Liver (tissue), 9 donors: ENCODE data around the gene TTC34. TPM values are rescaled to one million over a fixed set of nuclear protein-coding genes. Genes with fewer than 3 reads are reported as not detected.

Source experiments
- DNase-seq: peaks from one replicate; pipeline ENCODE4 v3.0.0-alpha.2; 2017; ENCODE audit warnings: low spot score
- H3K27ac ChIP-seq, 2 donors: one replicate each; pipeline ENCODE4 v1.7.0; 2013; ENCODE audit warnings: inconsistent platforms in 2 of 2, low read length in 2 of 2, control low read depth in 1 of 2, low read depth in 1 of 2, mild to moderate bottlenecking in 1 of 2
- H3K27me3 ChIP-seq, 4 donors: one replicate each; pipeline versions ENCODE4 v1.6.1 to v1.7.0; 2013; ENCODE audit warnings: low read length in 3 of 4, inconsistent platforms in 1 of 4, mild to moderate bottlenecking in 1 of 4, moderate library complexity in 1 of 4; ENCODE audit not compliant: control insufficient read depth in 4 of 4, insufficient read depth in 4 of 4
- H3K36me3 ChIP-seq, 4 donors: one replicate each; pipeline versions ENCODE4 v1.6.1 to v1.7.0; 2013; ENCODE audit warnings: low read length in 3 of 4, mild to moderate bottlenecking in 3 of 4, low read depth in 1 of 4, moderate library complexity in 1 of 4; ENCODE audit not compliant: control insufficient read depth in 4 of 4, insufficient read depth in 3 of 4
- H3K4me1 ChIP-seq, 4 donors: one replicate each; pipeline versions ENCODE4 v1.6.1 to v1.7.0; 2013; ENCODE audit warnings: low read length in 3 of 4, mild to moderate bottlenecking in 3 of 4, moderate library complexity in 1 of 4; ENCODE audit not compliant: control insufficient read depth in 4 of 4, insufficient read depth in 4 of 4
- H3K4me3 ChIP-seq, 3 donors: one replicate each; pipeline versions ENCODE4 v1.6.1 to v1.7.0; 2013; ENCODE audit warnings: low read length in 3 of 3, control low read depth in 1 of 3, low read depth in 1 of 3, mild to moderate bottlenecking in 1 of 3
- H3K9ac ChIP-seq, 2 donors: one replicate each; pipeline ENCODE4 v1.7.0; 2013; ENCODE audit warnings: low read length in 2 of 2, mild to moderate bottlenecking in 2 of 2, moderate library complexity in 2 of 2, control low read depth in 1 of 2, low read depth in 1 of 2
- H3K9me3 ChIP-seq, 4 donors: one replicate each; pipeline versions ENCODE4 v1.6.1 to v1.7.0; 2013; ENCODE audit warnings: low read length in 3 of 4; ENCODE audit not compliant: control insufficient read depth in 4 of 4
- ATF3 ChIP-seq: IDR thresholded peaks from 2 replicates; pipeline ENCODE4 v1.6.1; 2016; ENCODE audit warnings: antibody characterized with exemption
- EGR1 ChIP-seq, 2 donors: IDR thresholded peaks; 2 replicates each; pipeline ENCODE4 v1.6.1; 2016 to 2018; ENCODE audit warnings: antibody characterized with exemption in 2 of 2, low read depth in 2 of 2
- FOXA1 ChIP-seq: IDR thresholded peaks from 2 replicates; pipeline ENCODE4 v1.6.1; 2016; ENCODE audit warnings: antibody characterized with exemption
- FOXA2 ChIP-seq: IDR thresholded peaks from 2 replicates; pipeline ENCODE4 v1.6.1; 2016; ENCODE audit warnings: antibody characterized with exemption
- GABPA ChIP-seq, 2 donors: IDR thresholded peaks in 1 of 2; conservative IDR thresholded peaks in 1 of 2; 2 replicates each; pipeline ENCODE4 v1.6.1; 2016; ENCODE audit warnings: antibody characterized with exemption in 2 of 2, mild to moderate bottlenecking in 1 of 2, moderate library complexity in 1 of 2
- HNF4A ChIP-seq, 2 donors: conservative IDR thresholded peaks; 2 replicates each; pipeline ENCODE4 v1.6.1; 2016; ENCODE audit warnings: antibody characterized with exemption in 2 of 2, mild to moderate bottlenecking in 2 of 2
- HNF4G ChIP-seq: IDR thresholded peaks from 2 replicates; pipeline ENCODE4 v1.6.1; 2016; ENCODE audit warnings: antibody characterized with exemption
- JUND ChIP-seq, 2 donors: IDR thresholded peaks; 2 replicates each; pipeline ENCODE4 v1.6.1; 2016; ENCODE audit warnings: antibody characterized with exemption in 2 of 2
- NR2F2 ChIP-seq: IDR thresholded peaks from 2 replicates; pipeline ENCODE4 v1.6.1; 2016; ENCODE audit warnings: antibody characterized with exemption
- RAD21 ChIP-seq, 2 donors: IDR thresholded peaks; 2 replicates each; pipeline ENCODE4 v1.6.1; 2016; ENCODE audit warnings: antibody characterized with exemption in 2 of 2, mild to moderate bottlenecking in 2 of 2
- REST ChIP-seq: IDR thresholded peaks from 2 replicates; pipeline ENCODE4 v1.6.1; 2016; ENCODE audit warnings: antibody characterized with exemption, mild to moderate bottlenecking
- RXRA ChIP-seq, 2 donors: IDR thresholded peaks; 2 replicates each; pipeline ENCODE4 v1.6.1; 2017 to 2018; ENCODE audit warnings: antibody characterized with exemption in 2 of 2, mild to moderate bottlenecking in 1 of 2
- SP1 ChIP-seq: IDR thresholded peaks from 2 replicates; pipeline ENCODE4 v1.6.1; 2018; ENCODE audit warnings: antibody characterized with exemption, mild to moderate bottlenecking
- TAF1 ChIP-seq: conservative IDR thresholded peaks from 2 replicates; pipeline ENCODE4 v1.6.1; 2016; ENCODE audit warnings: antibody characterized with exemption, mild to moderate bottlenecking
- YY1 ChIP-seq: IDR thresholded peaks from 2 replicates; pipeline ENCODE4 v1.6.1; 2016; ENCODE audit warnings: antibody characterized with exemption, mild to moderate bottlenecking
- WGBS: extraction: QIAGEN DNeasy Blood & Tissue Kit; methylation state at CpG from one replicate; pipeline ENCODE4 v1.1.7; 2013; 5-methylcytosine and 5-hydroxymethylcytosine counted together
- polyA plus RNA-seq, 2 donors: library from polyadenylated mRNA; stranded (reverse) in 1 of 2; unstranded in 1 of 2; fragments of 200-250 nt in 1 of 2; fragments of >200 nt in 1 of 2; fragmentation: Nextera tagmentation in 1 of 2; extraction: Ambion mirVana in 1 of 2; gene quantifications; one replicate each; pipeline versions ENCODE4 v1.2.1 to v1.2.3, GENCODE V29; 2013 to 2015
- total RNA-seq, 2 donors: library from RNA; depleted of rRNA; stranded (reverse); fragments of >200 nt; gene quantifications; one replicate each; pipeline ENCODE4 v1.2.3, GENCODE V29; 2014
- TF ChIP-seq, protein P1 (sequence below): IDR thresholded peaks from 2 replicates; pipeline ENCODE4 v1.6.1; 2016; ENCODE audit warnings: antibody characterized with exemption
- TF ChIP-seq, protein P2 (sequence below): fragments of 150-350 bp; IDR thresholded peaks from 2 replicates; pipeline ENCODE4 v1.5.1; 2017; ENCODE audit warnings: improper control_type of control experiment, low read depth, low read length; ENCODE audit not compliant: missing input control
- TF ChIP-seq, protein P3 (sequence below): IDR thresholded peaks from 2 replicates; pipeline ENCODE4 v1.6.1; 2016; ENCODE audit warnings: antibody characterized with exemption
- donor health status: healthy.
- donor health status: healthy.
- donor health status: healthy.
- donor health status: healthy.
- donor health status: healthy.

TTC34 gene
- total and polyA plus RNA-seq, 4 donors = 0.01 to 0.25 (median 0.08) TPM; not detected in 1

DNA sequence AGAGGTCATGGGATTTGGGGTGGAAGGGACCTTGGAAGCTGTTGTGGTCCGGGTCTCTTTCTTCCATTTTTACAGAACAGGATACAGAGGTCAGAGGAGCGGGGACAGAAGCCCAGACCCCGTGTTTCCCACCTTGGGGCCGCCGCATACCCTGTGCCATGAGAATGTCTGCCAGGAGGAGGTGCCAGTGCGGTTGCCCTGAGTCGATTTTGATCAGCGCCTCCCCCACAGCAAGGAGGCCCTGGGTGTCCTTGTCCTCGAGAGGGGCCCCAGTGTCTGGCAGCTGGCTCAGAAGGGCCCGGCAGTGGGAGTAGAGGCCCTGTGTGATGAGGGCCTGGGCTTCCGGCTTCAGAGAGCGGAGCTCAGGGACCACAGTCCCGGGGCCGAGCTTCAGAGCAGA, 156.3 kb downstream of the TTC34 start:
- 87% methylated on average over 14 of the region's 14 CpGs for WGBS
- no peak overlapping the region for H3K9ac ChIP-seq
- H3K4me1 ChIP-seq = peaks cover 5 to 22% (median 13%) of the 10 kb centered on the region in 4 donors
- H3K9me3 ChIP-seq = peaks cover 3 to 8% (median 5%) of the 10 kb centered on the region in 4 donors
- no peaks in the 10 kb centered on the region for H3K36me3 ChIP-seq
- TF ChIP-seq EGR1 (IDR thresholded peaks at IDR 0.05; ENCODE audit: low read depth in 2 of 2) (no peak), NR2F2 (no peak), HNF4A (conservative IDR thresholded peaks at IDR 0.05) (no peak), REST (no peak), FOXA1 (no peak), HNF4G (no peak), TAF1 (no peak), SP1 (no peak), GABPA (IDR thresholded peaks at IDR 0.05 in 1 of 2, conservative IDR thresholded peaks at IDR 0.05 in 1 of 2) (no peak), FOXA2 (no peak), RAD21 (IDR thresholded peaks at IDR 0.05) (no peak), RXRA (IDR thresholded peaks at IDR 0.05) (no peak), JUND (IDR thresholded peaks at IDR 0.05) (no peak), YY1 (no peak), ATF3 (no peak)
- TF ChIP-seq, protein P1, sequence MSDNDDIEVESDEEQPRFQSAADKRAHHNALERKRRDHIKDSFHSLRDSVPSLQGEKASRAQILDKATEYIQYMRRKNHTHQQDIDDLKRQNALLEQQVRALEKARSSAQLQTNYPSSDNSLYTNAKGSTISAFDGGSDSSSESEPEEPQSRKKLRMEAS = no peak
- TF ChIP-seq, protein P2, sequence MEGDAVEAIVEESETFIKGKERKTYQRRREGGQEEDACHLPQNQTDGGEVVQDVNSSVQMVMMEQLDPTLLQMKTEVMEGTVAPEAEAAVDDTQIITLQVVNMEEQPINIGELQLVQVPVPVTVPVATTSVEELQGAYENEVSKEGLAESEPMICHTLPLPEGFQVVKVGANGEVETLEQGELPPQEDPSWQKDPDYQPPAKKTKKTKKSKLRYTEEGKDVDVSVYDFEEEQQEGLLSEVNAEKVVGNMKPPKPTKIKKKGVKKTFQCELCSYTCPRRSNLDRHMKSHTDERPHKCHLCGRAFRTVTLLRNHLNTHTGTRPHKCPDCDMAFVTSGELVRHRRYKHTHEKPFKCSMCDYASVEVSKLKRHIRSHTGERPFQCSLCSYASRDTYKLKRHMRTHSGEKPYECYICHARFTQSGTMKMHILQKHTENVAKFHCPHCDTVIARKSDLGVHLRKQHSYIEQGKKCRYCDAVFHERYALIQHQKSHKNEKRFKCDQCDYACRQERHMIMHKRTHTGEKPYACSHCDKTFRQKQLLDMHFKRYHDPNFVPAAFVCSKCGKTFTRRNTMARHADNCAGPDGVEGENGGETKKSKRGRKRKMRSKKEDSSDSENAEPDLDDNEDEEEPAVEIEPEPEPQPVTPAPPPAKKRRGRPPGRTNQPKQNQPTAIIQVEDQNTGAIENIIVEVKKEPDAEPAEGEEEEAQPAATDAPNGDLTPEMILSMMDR = no peak
- TF ChIP-seq, protein P3, sequence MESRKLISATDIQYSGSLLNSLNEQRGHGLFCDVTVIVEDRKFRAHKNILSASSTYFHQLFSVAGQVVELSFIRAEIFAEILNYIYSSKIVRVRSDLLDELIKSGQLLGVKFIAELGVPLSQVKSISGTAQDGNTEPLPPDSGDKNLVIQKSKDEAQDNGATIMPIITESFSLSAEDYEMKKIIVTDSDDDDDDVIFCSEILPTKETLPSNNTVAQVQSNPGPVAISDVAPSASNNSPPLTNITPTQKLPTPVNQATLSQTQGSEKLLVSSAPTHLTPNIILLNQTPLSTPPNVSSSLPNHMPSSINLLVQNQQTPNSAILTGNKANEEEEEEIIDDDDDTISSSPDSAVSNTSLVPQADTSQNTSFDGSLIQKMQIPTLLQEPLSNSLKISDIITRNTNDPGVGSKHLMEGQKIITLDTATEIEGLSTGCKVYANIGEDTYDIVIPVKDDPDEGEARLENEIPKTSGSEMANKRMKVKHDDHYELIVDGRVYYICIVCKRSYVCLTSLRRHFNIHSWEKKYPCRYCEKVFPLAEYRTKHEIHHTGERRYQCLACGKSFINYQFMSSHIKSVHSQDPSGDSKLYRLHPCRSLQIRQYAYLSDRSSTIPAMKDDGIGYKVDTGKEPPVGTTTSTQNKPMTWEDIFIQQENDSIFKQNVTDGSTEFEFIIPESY = no peak
- no peak overlapping the region for H3K27ac ChIP-seq
- H3K27me3 ChIP-seq = no peaks in the 10 kb centered on the region
- H3K4me3 ChIP-seq = no peak overlapping the region
- no peak for DNase-seq
